Activated T-cell treated with anti-CD3 and anti-CD28 coated beads, Interleukin-2, amount 50 U/mL, for 1 hour (primary cell): ENCODE data around the gene TCP11L1.
"Not testable (repeated sequence)": the region's sequence is repeated elsewhere in the genome, so short reads cannot be mapped to it uniquely, and the experiment has no call there.

Experiments used
- DNase-seq: peaks from one replicate; pipeline ENCODE4 v3.0.0-alpha.2; 2020

The TCP11L1 gene

GRCh38 chr11:33033493-33033892, 5.9 kb upstream of the TCP11L1 start:
- DNase-seq = no peak

GRCh38 chr11:33035011-33035410, 4.4 kb upstream of the TCP11L1 start:
- no peak for DNase-seq

- peak; percentile 38 for DNase-seq
Observed at GRCh38 chr11:33040033-33040861, 875 bp downstream of the TCP11L1 start.

- DNase-seq = no peak
Observed at GRCh38 chr11:33040862-33041453, 1.6 kb downstream of the TCP11L1 start.

GRCh38 chr11:33043221-33043830, 4.0 kb downstream of the TCP11L1 start:
- no peak for DNase-seq

- no peak for DNase-seq
Observed at GRCh38 chr11:33044285-33044756, 4.9 kb downstream of the TCP11L1 start.

- no peak for DNase-seq
Observed at GRCh38 chr11:33045551-33046255, 6.3 kb downstream of the TCP11L1 start.

GRCh38 chr11:33048701-33049100, 9.3 kb downstream of the TCP11L1 start:
- not testable (repeated sequence) for DNase-seq

GRCh38 chr11:33049565-33050408, 10.4 kb downstream of the TCP11L1 start:
- DNase-seq = not testable (repeated sequence)

GRCh38 chr11:33052231-33052630, 12.9 kb downstream of the TCP11L1 start:
- DNase-seq = no peak

- DNase-seq = no peak
Observed at GRCh38 chr11:33055375-33055774, 16.0 kb downstream of the TCP11L1 start.

GRCh38 chr11:33057284-33057683, 17.9 kb downstream of the TCP11L1 start:
- DNase-seq = no peak

- no peak for DNase-seq
Observed at GRCh38 chr11:33059331-33060007, 20.1 kb downstream of the TCP11L1 start.

- no peak for DNase-seq
Observed at GRCh38 chr11:33060271-33060670, 20.9 kb downstream of the TCP11L1 start.

- DNase-seq = no peak
Observed at GRCh38 chr11:33062137-33062536, 22.8 kb downstream of the TCP11L1 start.

GRCh38 chr11:33063326-33063881, 24.0 kb downstream of the TCP11L1 start:
- DNase-seq = no peak

GRCh38 chr11:33064033-33064825, 24.9 kb downstream of the TCP11L1 start:
- no peak for DNase-seq

- no peak for DNase-seq
Observed at GRCh38 chr11:33064866-33065265, 25.5 kb downstream of the TCP11L1 start.

GRCh38 chr11:33065445-33066178, 26.2 kb downstream of the TCP11L1 start:
- peak; percentile 79 for DNase-seq

- DNase-seq = no peak
Observed at GRCh38 chr11:33067294-33067693, 27.9 kb downstream of the TCP11L1 start.
